ENCODE measurements around the gene FAM120B. TPM values are rescaled to one million over a fixed set of nuclear protein-coding genes. Genes with fewer than 3 reads are reported as not detected.

Gene FAM120B
- total and polyA plus RNA-seq, 2 of the 4 experiments (the other 2 are of a cell fraction) = 15.3 to 28.0 TPM

DNA sequence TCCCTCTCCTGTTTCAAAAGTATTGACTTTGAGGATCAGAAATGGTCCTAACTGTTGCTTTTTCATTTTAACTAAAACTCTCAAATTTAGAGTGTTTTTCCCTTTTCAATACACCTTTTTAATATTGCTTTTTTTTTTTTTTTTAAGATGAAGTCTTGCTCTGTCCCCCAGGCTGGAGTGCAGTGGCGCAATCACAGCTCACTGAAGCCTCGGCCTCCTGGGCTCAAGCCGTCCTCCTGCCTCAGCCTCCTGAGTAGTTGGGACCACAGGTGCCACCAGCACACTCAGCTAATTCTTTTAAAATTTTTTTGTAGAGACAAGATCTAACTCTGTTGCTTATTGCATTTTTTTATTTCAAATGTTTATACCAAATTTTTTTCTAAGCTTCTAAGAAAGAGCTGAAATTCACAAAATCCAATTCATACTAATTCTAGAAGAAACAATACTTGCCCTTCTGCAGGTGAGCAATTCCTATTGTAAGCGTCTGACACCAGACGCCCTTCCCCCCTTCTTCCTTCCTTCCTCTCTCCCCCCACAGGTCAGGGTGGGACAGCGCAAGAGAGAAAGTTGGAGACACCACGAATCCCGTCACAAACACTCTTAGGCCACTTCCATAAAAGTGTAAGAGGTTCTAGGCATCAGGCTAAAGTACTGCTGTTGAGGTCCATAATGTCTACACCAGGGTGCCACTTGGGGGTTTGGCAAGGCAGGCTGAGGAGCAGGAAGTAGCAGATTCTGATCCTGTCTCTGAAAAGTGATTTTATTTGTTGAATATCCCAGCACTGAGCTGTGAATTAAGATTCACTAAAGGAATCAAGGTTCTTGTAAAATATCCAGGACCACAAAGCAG lies 28.4 kb upstream of the FAM120B start (continued):
- TF ChIP-seq BHLHE40 (IDR thresholded peaks at IDR 0.05; ENCODE audit: low read depth, low read length) = no peak

DNA sequence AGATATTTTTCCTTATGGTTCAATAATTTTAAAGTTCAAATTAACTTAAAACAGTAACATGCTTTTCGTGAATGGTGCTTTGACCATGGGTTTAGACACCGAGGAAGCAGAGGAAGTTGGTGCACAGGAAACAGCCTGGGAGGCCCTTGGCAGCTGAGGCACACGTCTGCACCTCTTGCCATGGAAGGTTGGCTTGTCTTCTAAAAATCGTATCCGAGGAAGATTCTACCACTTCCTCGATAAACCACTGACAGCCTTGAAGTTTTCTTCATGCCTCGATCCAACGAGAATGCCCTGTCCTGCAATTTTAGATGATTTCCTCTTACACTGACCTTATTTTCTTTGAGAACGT lies 27.8 kb upstream of the FAM120B start:
- no peaks in the 10 kb centered on the region for H3K79me1 ChIP-seq (ENCODE audit: low read depth in 1 of 2, low read length in 2 of 2)
- H3K4me3 ChIP-seq (ENCODE audit: insufficient read depth, low read depth, low read length) = no peak overlapping the region
- no peak overlapping the region for H4K91ac ChIP-seq (ENCODE audit: insufficient read depth, low read depth, low read length)
- H3K9me3 ChIP-seq (ENCODE audit: control insufficient read depth, insufficient read depth, low read length) = no peaks in the 10 kb centered on the region
- no peak overlapping the region for H3K9ac ChIP-seq (ENCODE audit: low read depth, low read length)
- no peak overlapping the region for H4K8ac ChIP-seq (ENCODE audit: low read depth in 2 of 2, low read length in 2 of 2)
- no peak overlapping the region for H3K14ac ChIP-seq (replicated peaks; ENCODE audit: low read depth, low read length)
- 85% methylated on average over 5 of the region's 9 CpGs; no CpG with 5 or more reads in 1 of the 2 experiments for WGBS, 2 experiments (ENCODE audit: extremely low coverage in 2 of 2, insufficient read length in 1 of 2)
- ChIA-PET POLR2A (ENCODE audit: unreplicated experiment) (no interaction called here), CTCF (no interaction called here)
- H4K20me1 ChIP-seq (ENCODE audit: insufficient read depth, low read length) = no peaks in the 10 kb centered on the region
- no peak for ATAC-seq (ENCODE audit: low read depth)
- H2AK5ac ChIP-seq (ENCODE audit: low read depth, low read length) = no peak overlapping the region
- no peak overlapping the region for H2AK9ac ChIP-seq (replicated peaks; ENCODE audit: low read depth, low read length, poor library complexity)
- no peaks in the 10 kb centered on the region for H3K36me3 ChIP-seq (ENCODE audit: control insufficient read depth, insufficient read depth, low read length)
- intact Hi-C loops (cut with micrococcal nuclease) (no loop called here), dilution Hi-C loops (cut with HindIII; ENCODE audit: low sequenced_read_pairs, unreplicated experiment) (no loop called here), in situ Hi-C loops (cut with MboI; ENCODE audit: low sequenced_read_pairs) (no loop called here)
- H2BK15ac ChIP-seq (ENCODE audit: low read depth, low read length) = no peak overlapping the region
- H2BK20ac ChIP-seq (ENCODE audit: low read depth, low read length) = no peak overlapping the region
- no peak overlapping the region for H3K27ac ChIP-seq (ENCODE audit: insufficient read depth, low read length)
- no peak overlapping the region for H4K5ac ChIP-seq (ENCODE audit: low read depth, low read length)
- no peak overlapping the region for H3K23ac ChIP-seq (ENCODE audit: low read depth, low read length)
- no peak overlapping the region for H2BK5ac ChIP-seq (ENCODE audit: low read depth, low read length, poor library complexity, severe bottlenecking)
- no peak overlapping the region for H3K56ac ChIP-seq (ENCODE audit: extremely low read depth, insufficient read depth, low read length)
- no peaks in the 10 kb centered on the region for H3K9me1 ChIP-seq (ENCODE audit: insufficient read depth, low read length)
- BruUV-seq (replicated peaks) = no TSS peak
- H2BK120ac ChIP-seq (ENCODE audit: low read depth, low read length) = no peak overlapping the region
- no peak overlapping the region for H3K4me2 ChIP-seq (ENCODE audit: low read depth, low read length)
- TF ChIP-seq MXI1 (IDR thresholded peaks at IDR 0.05; ENCODE audit: borderline replicate concordance, low read depth, low read length) = no peak
- TF ChIP-seq NFE2L2 (IDR thresholded peaks at IDR 0.05; ENCODE audit: low read depth, low read length) = no peak
- TF ChIP-seq RAD21 (IDR thresholded peaks at IDR 0.05; ENCODE audit: low read length) = no peak
- TF ChIP-seq, protein P1, sequence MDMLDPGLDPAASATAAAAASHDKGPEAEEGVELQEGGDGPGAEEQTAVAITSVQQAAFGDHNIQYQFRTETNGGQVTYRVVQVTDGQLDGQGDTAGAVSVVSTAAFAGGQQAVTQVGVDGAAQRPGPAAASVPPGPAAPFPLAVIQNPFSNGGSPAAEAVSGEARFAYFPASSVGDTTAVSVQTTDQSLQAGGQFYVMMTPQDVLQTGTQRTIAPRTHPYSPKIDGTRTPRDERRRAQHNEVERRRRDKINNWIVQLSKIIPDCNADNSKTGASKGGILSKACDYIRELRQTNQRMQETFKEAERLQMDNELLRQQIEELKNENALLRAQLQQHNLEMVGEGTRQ (IDR thresholded peaks at IDR 0.05; ENCODE audit: low read depth, low read length) = no peak
- TF ChIP-seq, protein P2, sequence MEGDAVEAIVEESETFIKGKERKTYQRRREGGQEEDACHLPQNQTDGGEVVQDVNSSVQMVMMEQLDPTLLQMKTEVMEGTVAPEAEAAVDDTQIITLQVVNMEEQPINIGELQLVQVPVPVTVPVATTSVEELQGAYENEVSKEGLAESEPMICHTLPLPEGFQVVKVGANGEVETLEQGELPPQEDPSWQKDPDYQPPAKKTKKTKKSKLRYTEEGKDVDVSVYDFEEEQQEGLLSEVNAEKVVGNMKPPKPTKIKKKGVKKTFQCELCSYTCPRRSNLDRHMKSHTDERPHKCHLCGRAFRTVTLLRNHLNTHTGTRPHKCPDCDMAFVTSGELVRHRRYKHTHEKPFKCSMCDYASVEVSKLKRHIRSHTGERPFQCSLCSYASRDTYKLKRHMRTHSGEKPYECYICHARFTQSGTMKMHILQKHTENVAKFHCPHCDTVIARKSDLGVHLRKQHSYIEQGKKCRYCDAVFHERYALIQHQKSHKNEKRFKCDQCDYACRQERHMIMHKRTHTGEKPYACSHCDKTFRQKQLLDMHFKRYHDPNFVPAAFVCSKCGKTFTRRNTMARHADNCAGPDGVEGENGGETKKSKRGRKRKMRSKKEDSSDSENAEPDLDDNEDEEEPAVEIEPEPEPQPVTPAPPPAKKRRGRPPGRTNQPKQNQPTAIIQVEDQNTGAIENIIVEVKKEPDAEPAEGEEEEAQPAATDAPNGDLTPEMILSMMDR (conservative IDR thresholded peaks at IDR 0.05; ENCODE audit: low read depth, low read length) = no peak
- TF ChIP-seq MAZ (IDR thresholded peaks at IDR 0.05; ENCODE audit: borderline replicate concordance, low read depth, low read length) = no peak
- H3K4ac ChIP-seq (ENCODE audit: low read depth, low read length) = no peak overlapping the region
- peaks cover 3% of the 10 kb centered on the region; the same call in 1 of the 2 replicates for H3K4me1 ChIP-seq (ENCODE audit: control insufficient read depth, insufficient read depth, low read length)
- H3K18ac ChIP-seq (ENCODE audit: low read depth, low read length) = no peak overlapping the region
- no peak for DNase-seq
- no peak overlapping the region for H2AFZ ChIP-seq (replicated peaks; ENCODE audit: low read length, poor library complexity)
- peaks cover 7% of the 10 kb centered on the region for H3K27me3 ChIP-seq (ENCODE audit: control insufficient read depth, insufficient read depth, low read length)
